ENCODE measurements around the gene BEND5. TPM values are rescaled to one million over a fixed set of nuclear protein-coding genes. Genes with fewer than 3 reads are reported as not detected.

BEND5 gene
- total and polyA plus RNA-seq, 10 of the 15 experiments (the other 5 are each of a cell fraction or from before 2014, with no cell fraction given), result 0.26 TPM; not detected in 9

- TF ChIP-seq CEBPB (IDR thresholded peaks at IDR 0.05; ENCODE audit: borderline replicate concordance in 1 of 2, low read depth in 2 of 2, low read length in 2 of 2) (no peak), WRNIP1 (IDR thresholded peaks at IDR 0.05; ENCODE audit: borderline replicate concordance, low read depth, low read length) (no peak)
Observed at GRCh38 chr1:48758976-48759375, 17.7 kb downstream of the BEND5 start (continued).

DNA sequence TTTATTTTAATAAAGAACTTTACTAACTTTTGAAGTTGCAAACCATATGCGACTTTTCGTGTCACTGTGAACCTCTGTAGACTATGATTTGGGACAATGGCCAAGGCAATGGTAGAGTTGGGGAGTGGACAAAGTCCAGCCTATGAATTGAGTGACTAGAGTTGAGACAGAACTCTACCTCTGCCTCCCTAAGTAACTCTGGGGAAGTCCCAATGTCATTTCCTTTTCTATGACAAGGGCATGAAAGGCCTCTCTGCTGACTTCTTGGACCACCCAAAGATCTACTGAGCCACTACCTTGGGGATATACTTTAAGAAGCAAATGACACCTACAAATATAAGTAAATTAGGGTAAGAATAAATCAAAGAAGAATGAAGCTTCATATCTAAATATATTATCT is 19.3 kb downstream of the BEND5 start:
- H3K27ac ChIP-seq (ENCODE audit: control insufficient read depth, insufficient read depth), result no peak overlapping the region
- H4K20me1 ChIP-seq (ENCODE audit: control insufficient read depth, insufficient read depth), result no peaks in the 10 kb centered on the region
- ATAC-seq, result no peak
- no peak overlapping the region for H2AFZ ChIP-seq (ENCODE audit: control insufficient read depth, low read depth, low read length)
- no peak overlapping the region for H3K4me2 ChIP-seq (ENCODE audit: control insufficient read depth, insufficient read depth)
- no peak for FAIRE-seq
- ChIA-PET POLR2A (no interaction called here), RAD21 (ENCODE audit: unreplicated experiment) (no interaction called here), SMC1A (ENCODE audit: uncharacterized antibody, unreplicated experiment) (no interaction called here), CTCF (no interaction called here)
- WGBS (ENCODE audit: insufficient coverage, insufficient replicate concordance, low lambda C conversion rate, missing lambda C conversion rate), result 4% methylated on average over 2 of the region's 2 CpGs
- no peaks in the 10 kb centered on the region for H3K4me1 ChIP-seq (ENCODE audit: control insufficient read depth, insufficient read depth, low read length)
- H3K79me2 ChIP-seq (ENCODE audit: control insufficient read depth, insufficient read depth, low read length), result no peaks in the 10 kb centered on the region
- no peak overlapping the region for H3K4me3 ChIP-seq
- in situ Hi-C loops (cut with MboI), result no loop called here
- no peak overlapping the region for H3K9ac ChIP-seq (ENCODE audit: control insufficient read depth, insufficient read depth, low read length)
- intact Hi-C loops (cut with micrococcal nuclease; ENCODE audit: unreplicated experiment), result no loop called here
- DNase-seq (ENCODE audit: low read depth, low spot score), result no peak
- no peaks in the 10 kb centered on the region for H3K9me3 ChIP-seq (replicated peaks; ENCODE audit: control insufficient read depth, insufficient read depth, low read length)
- H3K27me3 ChIP-seq (replicated peaks in 1 of 2; ENCODE audit: control insufficient read depth in 2 of 2, insufficient read depth in 2 of 2, low read length in 1 of 2), result no peaks in the 10 kb centered on the region; a peak in 2 of 4 replicates
- no peak for TF ChIP-seq SP1 (IDR thresholded peaks at IDR 0.05; ENCODE audit: low read depth, low read length)
- no peak for TF ChIP-seq CHD2 (IDR thresholded peaks at IDR 0.05; ENCODE audit: borderline replicate concordance, low read depth, low read length)
- TF ChIP-seq, protein P1, sequence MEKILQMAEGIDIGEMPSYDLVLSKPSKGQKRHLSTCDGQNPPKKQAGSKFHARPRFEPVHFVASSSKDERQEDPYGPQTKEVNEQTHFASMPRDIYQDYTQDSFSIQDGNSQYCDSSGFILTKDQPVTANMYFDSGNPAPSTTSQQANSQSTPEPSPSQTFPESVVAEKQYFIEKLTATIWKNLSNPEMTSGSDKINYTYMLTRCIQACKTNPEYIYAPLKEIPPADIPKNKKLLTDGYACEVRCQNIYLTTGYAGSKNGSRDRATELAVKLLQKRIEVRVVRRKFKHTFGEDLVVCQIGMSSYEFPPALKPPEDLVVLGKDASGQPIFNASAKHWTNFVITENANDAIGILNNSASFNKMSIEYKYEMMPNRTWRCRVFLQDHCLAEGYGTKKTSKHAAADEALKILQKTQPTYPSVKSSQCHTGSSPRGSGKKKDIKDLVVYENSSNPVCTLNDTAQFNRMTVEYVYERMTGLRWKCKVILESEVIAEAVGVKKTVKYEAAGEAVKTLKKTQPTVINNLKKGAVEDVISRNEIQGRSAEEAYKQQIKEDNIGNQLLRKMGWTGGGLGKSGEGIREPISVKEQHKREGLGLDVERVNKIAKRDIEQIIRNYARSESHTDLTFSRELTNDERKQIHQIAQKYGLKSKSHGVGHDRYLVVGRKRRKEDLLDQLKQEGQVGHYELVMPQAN (conservative IDR thresholded peaks at IDR 0.05), result no peak
- no peak for TF ChIP-seq PML (IDR thresholded peaks at IDR 0.05; ENCODE audit: low read length)
- no peak for TF ChIP-seq CBX3 (IDR thresholded peaks at IDR 0.05; ENCODE audit: borderline replicate concordance, low read depth)
- TF ChIP-seq NR2C1 (IDR thresholded peaks at IDR 0.05), result no peak
- TF ChIP-seq RUNX3 (IDR thresholded peaks at IDR 0.05; ENCODE audit: low read length), result no peak
- no peak for TF ChIP-seq NBN (IDR thresholded peaks at IDR 0.05)
- BruUV-seq (replicated peaks), result no TSS peak
- no peaks in the 10 kb centered on the region for H3K36me3 ChIP-seq (ENCODE audit: control insufficient read depth in 2 of 2, insufficient read depth in 2 of 2, low read length in 1 of 2)

Measured in GM12878 (cell line).